ENCODE data around the gene ROBO1. TPM values are rescaled to one million over a fixed set of nuclear protein-coding genes. Genes with fewer than 3 reads are reported as not detected.

Gene ROBO1
- total RNA-seq, 8 experiments from 2014 or later: 45.0 to 147 (median 67.8) TPM

- Histone ChIP-seq H3K4me3 (no peak overlapping the region), H3K27ac (no peak overlapping the region), H3K4me1 (replicated peaks in 1 of 2) (peaks cover 2 to 10% of the 10 kb centered on the region in 2 donors)
- WGBS, 10 experiments: 91 to 100% (median 97%) methylated on average over 3 to 12 of the region's 19 CpGs
- in situ Hi-C loops (cut with MboI; ENCODE audit: low pct_unique_long_range_greater_than_20kb in 2 of 9, low sequenced_read_pairs in 9 of 9, unreplicated experiment in 9 of 9): loop anchor here in 1 of 9 experiments (25.0 kb wide), 1 partner anchor 156 kb away; no protein-coding TSS in a partner anchor
- no peak for ATAC-seq (replicated peaks in 6 of 8)
These were observed 949.4 kb downstream of the ROBO1 start for GRCh38 chr3:78818161-78818985.

- WGBS, 10 experiments: 85 to 100% (median 100%) methylated on average over 1 to 3 of the region's 3 CpGs; no CpG with 5 or more reads in 1 of the 10 experiments
- no peak overlapping the region for H3K27ac ChIP-seq
- in situ Hi-C loops (cut with MboI; ENCODE audit: low pct_unique_long_range_greater_than_20kb in 2 of 9, low sequenced_read_pairs in 9 of 9, unreplicated experiment in 9 of 9): loop anchor here in 1 of 9 experiments (25.0 kb wide), 1 partner anchor 153 kb away; no protein-coding TSS in a partner anchor
- H3K4me3 ChIP-seq: no peak overlapping the region
- ATAC-seq (replicated peaks in 6 of 8): no peak
- H3K4me1 ChIP-seq (replicated peaks in 1 of 2): no peaks in the 10 kb centered on the region
These were observed 952.8 kb downstream of the ROBO1 start for GRCh38 chr3:78814893-78815562.

- WGBS, 10 experiments: 54 to 100% (median 85%) methylated on average over 1 to 3 of the region's 3 CpGs; no CpG with 5 or more reads in 1 of the 10 experiments
- ATAC-seq (replicated peaks in 6 of 8): no peak
- H3K4me3 ChIP-seq: no peak overlapping the region
- no peaks in the 10 kb centered on the region for H3K4me1 ChIP-seq (replicated peaks in 1 of 2)
- in situ Hi-C loops (cut with MboI; ENCODE audit: low pct_unique_long_range_greater_than_20kb in 2 of 9, low sequenced_read_pairs in 9 of 9, unreplicated experiment in 9 of 9): loop anchor here in 1 of 9 experiments (25.0 kb wide), 1 partner anchor 150 kb away; no protein-coding TSS in a partner anchor
- H3K27ac ChIP-seq: no peak overlapping the region
These were observed 955.6 kb downstream of the ROBO1 start for GRCh38 chr3:78812166-78812565.

GRCh38 chr3:78809966-78810365 lies 957.8 kb downstream of the ROBO1 start:
- ATAC-seq (replicated peaks in 6 of 8): no peak
- Histone ChIP-seq H3K27ac (no peak overlapping the region), H3K4me1 (replicated peaks in 1 of 2) (no peaks in the 10 kb centered on the region), H3K4me3 (no peak overlapping the region)
- 65 to 100% (median 90%) methylated on average over 1 to 4 of the region's 4 CpGs; no CpG with 5 or more reads in 3 of the 10 experiments for WGBS, 10 experiments
- in situ Hi-C loops (cut with MboI; ENCODE audit: low pct_unique_long_range_greater_than_20kb in 2 of 9, low sequenced_read_pairs in 9 of 9, unreplicated experiment in 9 of 9): loop anchor here in 1 of 9 experiments (25.0 kb wide), 1 partner anchor 148 kb away; no protein-coding TSS in a partner anchor

GRCh38 chr3:78804251-78805037 lies 963.4 kb downstream of the ROBO1 start:
- no peak overlapping the region for H3K4me3 ChIP-seq
- ATAC-seq (replicated peaks in 6 of 8): peak in 1 of 8 experiments; percentile 27
- 0 to 67% (median 21%) methylated on average over 1 to 2 of the region's 2 CpGs for WGBS, 10 experiments
- in situ Hi-C loops (cut with MboI; ENCODE audit: low pct_unique_long_range_greater_than_20kb in 2 of 9, low sequenced_read_pairs in 9 of 9, unreplicated experiment in 9 of 9): loop anchor here in 1 of 9 experiments (25.0 kb wide), 1 partner anchor 142 kb away; no protein-coding TSS in a partner anchor
- no peak overlapping the region for H3K27ac ChIP-seq
- H3K4me1 ChIP-seq (replicated peaks in 1 of 2): no peaks in the 10 kb centered on the region

GRCh38 chr3:78802562-78802930 lies 965.3 kb downstream of the ROBO1 start:
- 86 to 100% (median 100%) methylated on average over 1 of the region's 1 CpG; no CpG with 5 or more reads in 4 of the 10 experiments for WGBS, 10 experiments
- H3K4me1 ChIP-seq (replicated peaks in 1 of 2): no peaks in the 10 kb centered on the region
- H3K4me3 ChIP-seq: no peak overlapping the region
- H3K27ac ChIP-seq: no peak overlapping the region
- no peak for ATAC-seq (replicated peaks in 6 of 8)
- in situ Hi-C loops (cut with MboI; ENCODE audit: low pct_unique_long_range_greater_than_20kb in 2 of 9, low sequenced_read_pairs in 9 of 9, unreplicated experiment in 9 of 9): loop anchor here in 1 of 9 experiments (25.0 kb wide), 1 partner anchor 140 kb away; no protein-coding TSS in a partner anchor

GRCh38 chr3:78801926-78802561 lies 965.8 kb downstream of the ROBO1 start:
- H3K4me1 ChIP-seq (replicated peaks in 1 of 2): no peaks in the 10 kb centered on the region
- ATAC-seq (replicated peaks in 6 of 8): peak in 2 of 8 experiments; percentile 73 to 76
- no peak overlapping the region for H3K27ac ChIP-seq
- in situ Hi-C loops (cut with MboI; ENCODE audit: low pct_unique_long_range_greater_than_20kb in 2 of 9, low sequenced_read_pairs in 9 of 9, unreplicated experiment in 9 of 9): loop anchor here in 1 of 9 experiments (25.0 kb wide), 1 partner anchor 140 kb away; no protein-coding TSS in a partner anchor
- H3K4me3 ChIP-seq: no peak overlapping the region

- Histone ChIP-seq H3K27ac (no peak overlapping the region), H3K4me1 (replicated peaks in 1 of 2) (no peaks in the 10 kb centered on the region), H3K4me3 (no peak overlapping the region)
- WGBS, 10 experiments: 100% methylated on average over 1 of the region's 1 CpG; no CpG with 5 or more reads in 8 of the 10 experiments
- in situ Hi-C loops (cut with MboI; ENCODE audit: low pct_unique_long_range_greater_than_20kb in 2 of 9, low sequenced_read_pairs in 9 of 9, unreplicated experiment in 9 of 9): loop anchor here in 1 of 9 experiments (25.0 kb wide), 1 partner anchor 137 kb away; no protein-coding TSS in a partner anchor
- no peak for ATAC-seq (replicated peaks in 6 of 8)
These were observed 968.1 kb downstream of the ROBO1 start for GRCh38 chr3:78799681-78800080.

GRCh38 chr3:78798266-78798832 lies 969.4 kb downstream of the ROBO1 start:
- Histone ChIP-seq H3K4me3 (no peak overlapping the region), H3K4me1 (replicated peaks in 1 of 2) (no peaks in the 10 kb centered on the region), H3K27ac (no peak overlapping the region)
- no peak for ATAC-seq (replicated peaks in 6 of 8)
- in situ Hi-C loops (cut with MboI; ENCODE audit: low pct_unique_long_range_greater_than_20kb in 2 of 9, low sequenced_read_pairs in 9 of 9, unreplicated experiment in 9 of 9): no loop called here

- ATAC-seq (replicated peaks in 6 of 8): no peak
- H3K27ac ChIP-seq: no peak overlapping the region
- peaks cover 0 to 17% of the 10 kb centered on the region in 2 donors for H3K4me1 ChIP-seq (replicated peaks in 1 of 2)
- H3K4me3 ChIP-seq: no peak overlapping the region
- WGBS, 10 experiments: 86 to 100% (median 100%) methylated on average over 1 of the region's 1 CpG; no CpG with 5 or more reads in 4 of the 10 experiments
- in situ Hi-C loops (cut with MboI; ENCODE audit: low pct_unique_long_range_greater_than_20kb in 2 of 9, low sequenced_read_pairs in 9 of 9, unreplicated experiment in 9 of 9): no loop called here
These were observed 973.4 kb downstream of the ROBO1 start for GRCh38 chr3:78794431-78794830.

- in situ Hi-C loops (cut with MboI; ENCODE audit: low pct_unique_long_range_greater_than_20kb in 2 of 9, low sequenced_read_pairs in 9 of 9, unreplicated experiment in 9 of 9): no loop called here
- Histone ChIP-seq H3K27ac (no peak overlapping the region), H3K4me3 (no peak overlapping the region), H3K4me1 (replicated peaks in 1 of 2) (peaks cover 0 to 17% of the 10 kb centered on the region in 2 donors)
- no peak for ATAC-seq (replicated peaks in 6 of 8)
- 78 to 100% (median 100%) methylated on average over 1 of the region's 1 CpG; no CpG with 5 or more reads in 6 of the 10 experiments for WGBS, 10 experiments
These were observed 975.1 kb downstream of the ROBO1 start for GRCh38 chr3:78792733-78793132.

GRCh38 chr3:78792212-78792611 lies 975.6 kb downstream of the ROBO1 start:
- Histone ChIP-seq H3K4me1 (replicated peaks in 1 of 2) (peaks cover 0 to 17% of the 10 kb centered on the region in 2 donors), H3K27ac (no peak overlapping the region), H3K4me3 (no peak overlapping the region)
- ATAC-seq (replicated peaks in 6 of 8): peak in 4 of 8 experiments; percentile 19 to 53 (median 30)
- WGBS, 10 experiments: 78 to 100% (median 100%) methylated on average over 1 of the region's 1 CpG; no CpG with 5 or more reads in 2 of the 10 experiments
- in situ Hi-C loops (cut with MboI; ENCODE audit: low pct_unique_long_range_greater_than_20kb in 2 of 9, low sequenced_read_pairs in 9 of 9, unreplicated experiment in 9 of 9): no loop called here
